ENCODE results near the gene AP4S1.

DNA sequence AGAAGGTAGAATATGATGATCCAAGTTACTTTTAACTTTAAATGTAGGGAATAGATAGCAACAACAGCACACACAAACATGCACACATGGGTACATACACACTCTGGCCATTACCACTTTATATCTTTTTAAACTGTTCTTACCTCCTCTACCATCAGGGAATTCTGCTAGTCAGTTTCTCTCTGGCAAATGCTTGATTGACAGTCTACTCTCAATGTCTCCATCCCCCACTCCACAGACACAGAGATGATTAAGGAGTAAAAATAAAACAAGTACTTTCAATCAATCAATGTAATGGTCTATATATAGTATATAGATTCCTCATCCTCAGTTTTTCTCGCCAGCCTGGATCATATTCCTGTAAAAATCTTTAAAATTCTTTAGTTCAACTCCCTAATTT, 16.9 kb downstream of the AP4S1 start:
- TF ChIP-seq, protein P1, sequence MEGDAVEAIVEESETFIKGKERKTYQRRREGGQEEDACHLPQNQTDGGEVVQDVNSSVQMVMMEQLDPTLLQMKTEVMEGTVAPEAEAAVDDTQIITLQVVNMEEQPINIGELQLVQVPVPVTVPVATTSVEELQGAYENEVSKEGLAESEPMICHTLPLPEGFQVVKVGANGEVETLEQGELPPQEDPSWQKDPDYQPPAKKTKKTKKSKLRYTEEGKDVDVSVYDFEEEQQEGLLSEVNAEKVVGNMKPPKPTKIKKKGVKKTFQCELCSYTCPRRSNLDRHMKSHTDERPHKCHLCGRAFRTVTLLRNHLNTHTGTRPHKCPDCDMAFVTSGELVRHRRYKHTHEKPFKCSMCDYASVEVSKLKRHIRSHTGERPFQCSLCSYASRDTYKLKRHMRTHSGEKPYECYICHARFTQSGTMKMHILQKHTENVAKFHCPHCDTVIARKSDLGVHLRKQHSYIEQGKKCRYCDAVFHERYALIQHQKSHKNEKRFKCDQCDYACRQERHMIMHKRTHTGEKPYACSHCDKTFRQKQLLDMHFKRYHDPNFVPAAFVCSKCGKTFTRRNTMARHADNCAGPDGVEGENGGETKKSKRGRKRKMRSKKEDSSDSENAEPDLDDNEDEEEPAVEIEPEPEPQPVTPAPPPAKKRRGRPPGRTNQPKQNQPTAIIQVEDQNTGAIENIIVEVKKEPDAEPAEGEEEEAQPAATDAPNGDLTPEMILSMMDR (IDR thresholded peaks at IDR 0.05) = no peak
- TF ChIP-seq POLR2A (IDR thresholded peaks at IDR 0.05) = no peak
